NOMO-1 (cell line): ENCODE measurements around the gene TBC1D2.
"Not testable (repeated sequence)": the region's sequence is repeated elsewhere in the genome, so short reads cannot be mapped to it uniquely, and the experiment has no call there.

Source experiments
- DNase-seq, 2 experiments: peaks; one replicate each; lab custom pipeline; 2025; ENCODE audit not compliant: unreplicated experiment in 2 of 2; lab: John Stamatoyannopoulos, UW

The TBC1D2 gene

GRCh38 chr9:98191671-98192502 is 63.6 kb downstream of the TBC1D2 start:
- DNase-seq = peak; percentile 14 to 26

GRCh38 chr9:98191181-98191608 is 64.3 kb downstream of the TBC1D2 start:
- no peak for DNase-seq

GRCh38 chr9:98190757-98191105 is 64.7 kb downstream of the TBC1D2 start:
- no peak for DNase-seq

GRCh38 chr9:98189412-98189811 is 66.0 kb downstream of the TBC1D2 start:
- DNase-seq = no peak

- DNase-seq = no peak
Measured at GRCh38 chr9:98187926-98188325, 67.5 kb downstream of the TBC1D2 start.

- no peak for DNase-seq
Measured at GRCh38 chr9:98186236-98186635, 69.2 kb downstream of the TBC1D2 start.

- peak; percentile 32 to 41 for DNase-seq
Measured at GRCh38 chr9:98185611-98186171, 69.8 kb downstream of the TBC1D2 start.

GRCh38 chr9:98185021-98185567 is 70.4 kb downstream of the TBC1D2 start:
- DNase-seq = no peak

GRCh38 chr9:98184326-98184725 is 71.1 kb downstream of the TBC1D2 start:
- no peak for DNase-seq

- no peak for DNase-seq
Measured at GRCh38 chr9:98182889-98183599, 72.4 kb downstream of the TBC1D2 start.

- DNase-seq = no peak
Measured at GRCh38 chr9:98182069-98182820, 73.2 kb downstream of the TBC1D2 start.

- DNase-seq = no peak
Measured at GRCh38 chr9:98181746-98182068, 73.7 kb downstream of the TBC1D2 start.

- DNase-seq = no peak
Measured at GRCh38 chr9:98180996-98181395, 74.5 kb downstream of the TBC1D2 start.

GRCh38 chr9:98178874-98179850 is 76.3 kb downstream of the TBC1D2 start:
- DNase-seq = peak; percentile 54 to 59

- DNase-seq = no peak
Measured at GRCh38 chr9:98176391-98177259, 78.8 kb downstream of the TBC1D2 start.

GRCh38 chr9:98175762-98176161 is 79.7 kb downstream of the TBC1D2 start:
- DNase-seq = no peak

GRCh38 chr9:98175028-98175569 is 80.3 kb downstream of the TBC1D2 start:
- no peak for DNase-seq

- DNase-seq = not testable (repeated sequence)
Measured at GRCh38 chr9:98174502-98174918, 80.9 kb downstream of the TBC1D2 start.

GRCh38 chr9:98173181-98173580 is 82.3 kb downstream of the TBC1D2 start:
- DNase-seq = no peak
